ENCODE measurements around the gene CST4. TPM values are rescaled to one million over a fixed set of nuclear protein-coding genes. Genes with fewer than 3 reads are reported as not detected.

CST4 gene
- total and polyA plus RNA-seq, 2 donors (not counting 3 experiments of a cell fraction or from before 2014, with no cell fraction given), result not detected

GRCh38 chr20:23661002-23661429 is 27.8 kb downstream of the CST4 start:
- intact Hi-C loops (cut with micrococcal nuclease), result loop anchor here (10.0 kb wide), 1 partner anchor 56 kb away; the partner anchor contains the start of gene CST9
- BruUV-seq (replicated peaks), result no TSS peak
- Histone ChIP-seq H3K4me2 (ENCODE audit: insufficient read depth, low read length) (no peak overlapping the region), H3K36me3 (ENCODE audit: control insufficient read depth in 2 of 2, extremely low read depth in 1 of 2, insufficient read depth in 2 of 2, low read length in 2 of 2) (no peaks in the 10 kb centered on the region), H3K4me3 (replicated peaks in 1 of 3; ENCODE audit: insufficient read depth in 1 of 3, low read depth in 1 of 3, low read length in 3 of 3) (no peak overlapping the region), H2AFZ (ENCODE audit: low read depth, low read length) (no peak overlapping the region), H3K4me1 (ENCODE audit: control insufficient read depth, extremely low read depth, insufficient read depth, low read length) (peaks cover 9% of the 10 kb centered on the region), H3K27me3 (ENCODE audit: control insufficient read depth in 2 of 2, insufficient read depth in 2 of 2, low read length in 2 of 2) (no peaks in the 10 kb centered on the region), H3K27ac (ENCODE audit: insufficient read depth, low read depth, low read length) (no peak overlapping the region), H3K9me3 (replicated peaks; ENCODE audit: control insufficient read depth, insufficient read depth, low read length) (no peaks in the 10 kb centered on the region), H3K79me2 (ENCODE audit: control insufficient read depth, insufficient read depth, low read length) (no peaks in the 10 kb centered on the region), H3K9ac (replicated peaks; ENCODE audit: extremely low read depth, insufficient read depth, low read length) (no peak overlapping the region), H3K9me1 (replicated peaks; ENCODE audit: control insufficient read depth, extremely low read depth, insufficient read depth, low read length) (no peaks in the 10 kb centered on the region), H4K20me1 (replicated peaks; ENCODE audit: control insufficient read depth, extremely low read depth, insufficient read depth, low read length) (no peaks in the 10 kb centered on the region)
- TF ChIP-seq POLR2AphosphoS5 (IDR thresholded peaks at IDR 0.05; ENCODE audit: insufficient read depth, low read depth, low read length) (no peak), MYC (IDR thresholded peaks at IDR 0.05; ENCODE audit: low read depth, low read length) (no peak), FOS (IDR thresholded peaks at IDR 0.05; ENCODE audit: borderline replicate concordance, insufficient read depth, low read length) (no peak), POLR2A (IDR thresholded peaks at IDR 0.05; ENCODE audit: low read depth, low read length) (no peak), GATA2 (IDR thresholded peaks at IDR 0.05; ENCODE audit: insufficient read depth, insufficient read length, low read depth, low read length) (no peak), CTCF (IDR thresholded peaks at IDR 0.05; ENCODE audit: extremely low read depth in 1 of 2, insufficient read depth in 1 of 2, low read depth in 1 of 2, low read length in 2 of 2) (no peak), JUN (IDR thresholded peaks at IDR 0.05; ENCODE audit: borderline replicate concordance, insufficient read depth, insufficient read length, low read depth) (no peak), EZH2 (IDR thresholded peaks at IDR 0.05; ENCODE audit: borderline replicate concordance, low read depth, low read length, severe bottlenecking) (no peak), MAX (IDR thresholded peaks at IDR 0.05; ENCODE audit: insufficient read depth, insufficient read length) (no peak)
- no peak for DNase-seq (ENCODE audit: low read depth, low spot score)
- no peak for FAIRE-seq
- ChIA-PET POLR2A (no interaction called here), CTCF (interaction anchor here (1.1 kb wide), 1 partner anchor 38 kb away, joined by 3 read pairs; no protein-coding TSS in a partner anchor)
- dilution Hi-C loops (cut with MboI; ENCODE audit: extremely low pct_ligation_motif_present, low sequenced_read_pairs), result no loop called here
